ENCODE data around the gene TRPM3.

DNA sequence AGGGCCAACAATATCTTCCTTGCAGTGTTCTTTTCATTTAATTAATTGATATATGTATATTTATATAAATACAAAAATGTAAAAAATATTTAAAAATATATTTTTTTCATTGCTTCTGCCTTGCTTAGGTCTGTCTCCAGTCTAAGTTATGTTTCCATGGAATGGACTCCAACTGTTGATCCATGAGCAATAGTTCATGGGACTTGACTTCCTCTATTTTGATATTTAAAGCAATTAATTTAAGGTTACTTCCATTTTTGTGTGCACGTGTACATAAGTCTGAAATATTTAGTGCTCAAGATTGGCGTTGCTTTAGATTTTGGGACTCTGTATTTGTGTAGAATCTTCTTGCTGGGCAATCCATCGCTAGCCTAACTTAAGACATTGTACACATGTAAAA, 551.6 kb downstream of the TRPM3 start:
- no peak for TF ChIP-seq POLR2A (IDR thresholded peaks at IDR 0.05)
- TF ChIP-seq, protein P1, sequence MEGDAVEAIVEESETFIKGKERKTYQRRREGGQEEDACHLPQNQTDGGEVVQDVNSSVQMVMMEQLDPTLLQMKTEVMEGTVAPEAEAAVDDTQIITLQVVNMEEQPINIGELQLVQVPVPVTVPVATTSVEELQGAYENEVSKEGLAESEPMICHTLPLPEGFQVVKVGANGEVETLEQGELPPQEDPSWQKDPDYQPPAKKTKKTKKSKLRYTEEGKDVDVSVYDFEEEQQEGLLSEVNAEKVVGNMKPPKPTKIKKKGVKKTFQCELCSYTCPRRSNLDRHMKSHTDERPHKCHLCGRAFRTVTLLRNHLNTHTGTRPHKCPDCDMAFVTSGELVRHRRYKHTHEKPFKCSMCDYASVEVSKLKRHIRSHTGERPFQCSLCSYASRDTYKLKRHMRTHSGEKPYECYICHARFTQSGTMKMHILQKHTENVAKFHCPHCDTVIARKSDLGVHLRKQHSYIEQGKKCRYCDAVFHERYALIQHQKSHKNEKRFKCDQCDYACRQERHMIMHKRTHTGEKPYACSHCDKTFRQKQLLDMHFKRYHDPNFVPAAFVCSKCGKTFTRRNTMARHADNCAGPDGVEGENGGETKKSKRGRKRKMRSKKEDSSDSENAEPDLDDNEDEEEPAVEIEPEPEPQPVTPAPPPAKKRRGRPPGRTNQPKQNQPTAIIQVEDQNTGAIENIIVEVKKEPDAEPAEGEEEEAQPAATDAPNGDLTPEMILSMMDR (IDR thresholded peaks at IDR 0.05) = no peak
